Stimulated activated CD8-positive, alpha-beta memory T cell treated with anti-CD3 and anti-CD28 coated beads, Interleukin-15, amount 100 ng/mL, for 4 hours (primary cell): ENCODE results near the gene GMPPA.

Source experiments
- DNase-seq, 2 donors: peaks; one replicate each; pipeline ENCODE4 v3.0.0-alpha.2; 2020; ENCODE audit warnings: low read depth in 2 of 2

The GMPPA gene

DNA sequence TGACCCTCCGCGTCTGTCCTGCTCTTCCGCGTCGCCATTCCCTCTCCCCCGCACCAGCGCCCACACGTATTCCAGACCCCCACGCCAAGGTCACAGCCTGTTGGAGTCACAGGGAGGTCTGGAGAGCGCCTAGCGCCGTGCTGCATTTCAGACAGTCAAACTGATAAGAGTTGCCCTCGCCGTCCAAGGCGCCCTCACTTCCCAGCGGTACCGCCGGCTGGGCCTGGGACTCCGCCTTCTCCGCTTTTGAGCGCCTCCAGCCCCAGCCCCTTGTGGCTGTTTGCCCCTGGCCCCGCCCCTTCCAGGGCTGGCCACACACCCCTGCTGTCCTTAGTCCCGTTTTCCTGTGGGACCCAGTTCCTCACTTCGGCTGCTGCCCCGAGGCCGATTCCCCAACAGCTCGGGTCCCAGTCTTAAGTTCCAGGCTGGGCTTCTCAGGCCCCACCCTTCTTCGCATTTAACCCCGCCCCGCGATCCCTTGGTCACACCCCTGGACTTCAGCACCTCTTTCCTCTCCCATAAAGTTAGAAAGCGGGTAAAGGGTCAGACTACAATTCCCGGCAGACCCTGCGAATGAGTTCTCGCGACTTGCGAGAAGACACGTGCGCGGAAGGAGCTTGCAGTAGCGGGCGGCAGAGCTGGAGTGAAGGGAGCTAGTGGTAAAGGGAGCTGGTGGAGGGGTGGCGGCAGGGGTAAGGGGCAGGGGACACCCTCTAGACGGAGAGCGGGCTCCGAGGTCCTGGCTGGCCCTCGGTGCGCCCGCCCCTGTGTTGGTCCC, at the start of gene GMPPA:
TSS of gene GMPPA (plus strand) at position 612 of the 778 bp plus-strand sequence. CDS start 1,085 bp downstream, outside the sequence.
- peak; percentile 82 to 89 for DNase-seq

DNA sequence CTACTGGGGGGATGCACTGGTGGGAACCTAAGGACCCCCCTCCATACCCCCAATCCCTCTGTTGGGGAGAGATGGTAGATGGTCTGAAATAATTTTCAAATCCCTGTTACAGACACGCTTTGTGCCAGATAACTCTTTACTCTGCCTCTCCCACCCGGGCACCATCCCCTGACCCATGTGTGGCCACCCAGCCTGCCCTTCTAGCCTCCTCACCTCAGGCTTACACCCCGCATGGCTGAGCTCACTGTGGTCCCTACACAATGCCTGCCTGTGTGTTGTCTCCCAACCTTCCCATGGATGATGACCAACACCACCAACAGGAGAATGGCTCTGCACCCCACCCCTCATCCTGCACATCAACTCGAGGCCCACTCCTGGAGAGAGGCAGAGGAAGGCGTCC, 49.1 kb upstream of the GMPPA start:
- no peak for DNase-seq

DNA sequence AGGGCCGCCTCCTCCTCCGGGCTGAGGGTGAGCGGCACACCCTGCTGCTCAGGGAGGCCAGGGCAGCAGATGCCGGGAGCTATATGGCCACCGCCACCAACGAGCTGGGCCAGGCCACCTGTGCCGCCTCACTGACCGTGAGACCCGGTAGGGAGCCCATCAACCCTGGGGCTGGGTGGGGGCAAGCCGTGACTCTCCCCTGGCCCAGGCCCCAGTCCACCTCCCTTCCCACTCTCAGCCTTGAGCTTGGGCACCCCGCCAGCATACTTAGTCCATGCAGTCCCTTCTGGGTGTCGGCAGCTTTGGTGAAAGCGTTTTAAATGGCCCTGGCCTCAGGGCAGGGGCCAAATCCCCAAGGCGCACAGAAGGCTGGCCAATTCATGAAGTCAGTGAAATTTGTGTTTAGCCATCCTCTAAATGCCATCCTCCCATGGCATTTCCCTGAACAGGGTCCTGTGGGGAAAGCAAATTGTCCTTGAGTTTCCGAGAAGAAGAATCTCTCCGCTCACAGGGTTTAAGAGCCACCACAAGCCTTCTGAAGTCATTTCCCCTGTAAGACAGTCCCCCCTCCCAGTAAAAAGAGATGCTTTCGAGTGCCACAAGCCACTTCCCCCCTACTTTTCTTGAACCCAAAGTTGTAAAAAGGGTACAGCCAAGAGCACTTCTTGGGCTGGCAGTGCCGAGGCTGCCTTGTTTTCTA, 46.9 kb upstream of the GMPPA start:
- DNase-seq, result no peak

DNA sequence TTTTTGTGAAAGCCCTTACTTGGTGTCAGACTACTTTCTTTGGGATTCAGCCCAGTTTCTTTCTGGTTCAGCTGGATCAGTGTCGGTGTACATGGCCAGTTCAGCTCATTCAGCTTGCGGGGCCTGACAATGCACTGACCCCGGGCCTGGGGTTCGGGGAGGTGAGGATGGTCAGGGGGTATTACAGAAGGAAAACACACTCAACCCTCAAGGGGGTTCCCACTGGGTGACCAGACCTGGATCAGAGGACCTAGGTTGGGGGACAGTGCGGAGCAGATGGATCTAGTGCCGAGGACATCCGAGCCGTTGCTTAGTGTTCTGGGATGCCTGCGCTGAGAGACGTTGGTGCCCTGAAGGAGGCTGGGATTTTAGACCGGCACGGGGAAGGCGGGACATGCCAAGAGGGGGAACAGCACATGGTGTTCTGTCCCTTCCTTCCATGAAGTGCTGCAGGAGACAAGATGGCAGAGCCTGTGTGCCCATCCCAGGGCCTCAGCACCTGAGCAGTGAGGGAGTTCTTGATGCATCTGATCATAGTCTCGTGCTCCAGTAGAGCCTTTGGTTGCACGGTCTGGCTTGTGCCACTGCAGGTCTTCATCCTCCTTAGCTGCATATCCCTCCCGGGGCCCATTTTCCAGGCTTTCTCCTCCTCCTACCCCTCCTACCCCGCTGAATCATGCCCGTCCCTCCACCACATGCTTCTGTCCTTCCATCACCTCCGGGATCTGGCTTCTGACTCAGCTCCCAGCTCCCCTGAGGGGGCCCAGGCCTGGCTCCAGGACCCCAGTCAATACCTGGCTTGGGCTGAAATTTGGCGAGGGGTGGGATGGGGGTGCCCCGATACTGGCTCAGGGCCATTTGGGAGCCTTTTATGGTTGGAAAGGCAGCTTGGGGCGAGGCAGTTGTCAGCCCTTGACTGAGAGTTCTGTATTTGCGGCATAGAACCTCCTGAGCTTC, 46.1 kb upstream of the GMPPA start:
- no peak for DNase-seq

DNA sequence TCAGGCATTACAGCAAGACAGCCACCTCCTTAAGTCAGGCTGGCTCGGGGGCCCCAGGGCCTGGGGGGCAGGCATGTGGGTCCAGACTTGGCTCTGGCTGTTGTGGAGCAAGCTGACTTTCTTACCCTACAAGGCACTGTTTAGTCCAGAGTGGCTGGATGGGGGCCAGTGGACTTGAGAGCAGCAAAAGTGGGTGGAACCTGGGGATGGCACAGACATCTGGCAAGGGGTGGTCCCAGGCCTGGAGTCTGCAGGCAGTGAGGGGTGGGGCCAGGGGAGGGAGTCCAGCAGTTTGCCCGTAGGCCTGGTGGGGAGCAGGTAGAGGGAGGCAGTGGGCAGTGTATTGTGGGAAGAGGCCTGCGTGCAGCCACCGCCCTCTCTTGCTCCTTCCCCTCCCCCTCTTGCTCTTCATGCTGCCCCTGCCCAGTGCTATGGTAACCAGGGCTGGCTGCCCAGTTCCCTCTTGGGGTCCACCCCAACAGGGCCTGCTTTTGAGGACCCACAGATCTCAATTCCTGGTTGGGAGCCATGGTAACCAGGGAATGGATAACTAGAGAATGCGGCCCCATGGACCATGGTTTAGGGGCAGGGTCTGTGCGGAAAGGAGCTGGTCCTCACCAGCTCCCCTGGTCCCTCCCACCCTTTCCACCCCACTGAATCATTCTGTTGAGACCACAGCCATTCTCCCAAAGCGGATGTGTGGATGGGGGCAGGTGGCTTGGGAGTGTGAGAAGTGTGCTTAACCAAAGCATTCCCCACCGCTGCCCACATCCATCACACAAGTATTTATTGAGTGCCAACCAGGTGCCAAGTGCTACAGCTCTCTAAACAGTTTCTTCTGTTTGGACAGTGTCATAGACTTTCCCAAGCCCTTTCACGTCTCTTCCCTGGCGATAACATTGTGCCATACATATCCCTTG, 44.8 kb upstream of the GMPPA start:
- DNase-seq, result no peak

DNA sequence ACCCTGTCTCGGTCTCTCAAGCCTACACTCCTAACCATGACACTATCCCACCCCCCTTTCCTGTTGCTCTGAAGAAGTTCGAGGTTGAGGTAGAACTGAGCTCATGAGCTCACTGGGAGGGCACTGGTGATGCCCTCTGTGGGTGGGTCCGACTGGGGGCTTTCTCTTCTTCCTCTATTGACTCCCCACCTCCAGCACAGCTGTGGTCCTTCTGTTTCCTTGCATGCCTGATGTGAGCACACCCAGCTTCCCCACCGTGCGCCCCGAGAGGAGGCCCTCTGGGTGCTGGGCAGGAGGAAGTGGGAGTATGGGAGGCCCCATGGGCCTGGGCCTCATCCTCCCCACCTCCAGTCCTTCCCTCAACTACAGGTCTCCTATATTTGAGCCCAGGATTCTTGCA, 43.1 kb upstream of the GMPPA start:
- no peak for DNase-seq

DNA sequence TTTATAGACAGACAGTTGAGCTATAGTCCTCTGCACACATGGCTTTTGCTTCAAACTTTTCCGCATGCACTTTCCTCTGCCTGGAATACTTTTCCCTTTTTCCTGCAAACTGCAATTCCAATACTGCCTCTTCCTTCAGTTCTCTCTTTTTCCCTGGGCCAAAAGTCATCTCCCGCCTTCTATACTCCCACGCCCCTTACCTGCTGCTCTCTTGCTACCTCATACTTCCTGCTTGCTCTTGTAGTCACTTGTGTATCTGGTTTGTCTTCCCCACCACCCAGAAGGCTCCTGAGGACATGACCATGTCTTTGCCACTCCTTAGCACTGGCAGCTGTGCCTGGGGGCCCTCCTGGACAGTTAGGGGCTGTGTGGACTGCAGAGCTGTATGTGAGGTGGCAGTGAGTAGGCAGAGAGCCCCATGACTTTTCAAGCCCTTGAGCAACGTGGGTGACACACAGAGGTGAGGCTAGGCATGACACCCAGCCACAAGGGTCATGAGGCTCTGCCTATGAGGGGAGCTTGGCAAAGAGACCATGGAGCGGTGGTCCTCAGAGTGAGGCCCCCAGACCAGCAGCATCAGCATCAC, 40.8 kb upstream of the GMPPA start:
- DNase-seq, result no peak

DNA sequence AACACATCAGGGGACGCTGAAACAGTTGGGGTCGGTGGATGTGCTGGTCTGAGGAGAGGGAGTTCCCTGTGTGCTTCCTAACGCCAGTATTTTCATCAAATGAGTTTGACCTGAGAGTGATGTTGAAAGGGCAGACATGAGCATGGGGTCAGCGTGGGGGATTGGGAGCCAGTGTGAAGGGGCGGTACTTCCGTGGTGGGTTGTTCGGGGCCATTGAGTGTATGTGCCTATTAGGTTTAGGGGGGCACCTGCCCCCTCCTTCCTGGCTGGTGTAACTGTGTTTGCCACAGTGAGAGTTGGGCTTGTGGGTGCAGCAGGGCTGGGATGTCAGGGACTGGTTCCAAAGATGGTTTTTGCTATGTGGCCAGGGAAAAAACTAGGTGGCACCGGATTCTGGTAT, 39.7 kb upstream of the GMPPA start:
- DNase-seq, result no peak

DNA sequence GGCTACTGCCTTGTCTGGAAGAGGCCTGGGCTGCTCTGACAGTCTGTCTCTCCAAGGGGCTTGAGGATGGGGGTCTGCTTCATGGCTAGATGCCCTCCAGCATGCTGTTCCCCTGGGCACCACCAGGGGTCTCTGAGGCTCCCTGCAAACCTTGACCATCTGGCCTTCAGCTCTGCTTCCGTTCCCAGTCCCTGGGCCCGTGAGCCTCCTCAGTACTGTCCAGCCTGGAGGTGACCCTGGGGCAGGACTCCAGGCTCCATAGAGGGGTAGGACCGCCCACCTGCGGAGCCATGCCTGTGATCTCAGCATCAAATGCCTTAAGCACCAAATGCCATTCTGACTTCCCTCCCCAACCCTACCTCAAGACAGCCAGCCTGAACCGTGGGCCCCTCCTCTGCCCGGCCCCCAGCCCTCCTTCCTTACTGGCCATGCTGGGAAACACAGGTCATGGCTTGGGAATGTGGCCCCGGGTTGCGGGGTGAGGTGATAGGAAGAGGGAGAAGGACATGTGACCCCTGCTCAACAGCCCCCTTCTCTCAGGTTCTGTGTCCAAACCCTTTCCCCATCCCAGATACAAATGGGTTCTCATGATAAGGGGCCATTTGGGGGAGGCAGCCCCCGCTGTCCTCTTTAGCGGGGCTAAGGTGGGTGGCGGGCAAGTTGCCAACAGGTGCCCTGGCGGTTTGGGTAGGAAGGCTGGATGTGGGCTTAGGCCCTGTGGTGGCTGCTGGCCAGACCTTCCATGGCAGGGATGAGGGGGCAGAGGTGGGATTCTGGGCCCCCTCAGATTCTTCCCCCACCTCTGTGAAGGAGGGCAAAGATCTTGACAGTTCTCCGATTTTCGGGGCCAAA, 39.0 kb upstream of the GMPPA start:
- no peak for DNase-seq

DNA sequence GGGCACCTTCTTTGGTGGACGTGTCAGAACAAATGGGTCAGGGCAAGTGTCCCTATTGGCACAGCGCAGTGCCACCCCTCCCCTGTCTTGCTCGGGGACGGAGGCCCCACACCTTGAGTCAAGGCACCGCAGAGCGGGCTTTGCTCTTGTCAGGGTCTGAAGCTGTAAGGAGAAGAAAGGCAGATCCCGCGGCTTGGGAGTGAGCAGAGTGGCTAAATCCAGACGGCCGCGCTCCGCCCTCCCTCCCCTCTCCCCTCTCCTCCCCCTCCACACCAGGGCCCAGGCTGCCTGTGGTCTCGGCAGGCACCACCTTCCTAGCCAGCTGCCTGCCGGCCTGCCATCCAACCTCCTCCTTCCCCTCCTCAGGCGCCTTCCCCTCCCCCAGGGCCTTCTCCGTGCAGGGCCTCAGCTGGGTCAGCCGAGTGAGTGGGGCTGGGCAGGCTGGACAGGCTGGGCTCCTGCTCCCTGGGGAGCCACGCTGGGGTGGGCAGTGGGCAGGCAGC, 38.2 kb upstream of the GMPPA start:
- no peak for DNase-seq

DNA sequence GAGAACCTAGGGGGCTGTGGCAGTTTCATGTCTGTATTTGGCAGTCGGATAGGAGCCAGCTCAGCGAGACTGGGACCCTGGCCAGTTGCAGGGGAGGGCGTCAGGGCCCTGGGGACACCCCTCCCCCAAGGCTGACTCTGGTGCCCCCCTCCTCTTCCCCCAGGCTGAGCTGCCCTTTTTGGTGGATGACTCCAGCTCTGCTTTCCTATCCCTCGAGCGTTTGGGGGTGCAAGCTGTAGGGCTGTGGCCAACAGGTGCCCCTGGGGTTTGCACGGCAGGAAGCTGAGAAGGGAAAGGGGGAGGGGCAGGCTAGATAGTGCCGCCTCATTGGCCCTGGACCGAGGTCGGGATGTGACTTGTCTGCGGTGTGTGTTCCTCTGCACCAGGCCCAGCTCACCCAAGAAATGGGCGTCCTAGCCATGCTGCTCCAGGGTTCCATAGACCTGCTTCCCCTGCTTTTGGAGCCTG, 37.6 kb upstream of the GMPPA start:
- DNase-seq, result no peak

DNA sequence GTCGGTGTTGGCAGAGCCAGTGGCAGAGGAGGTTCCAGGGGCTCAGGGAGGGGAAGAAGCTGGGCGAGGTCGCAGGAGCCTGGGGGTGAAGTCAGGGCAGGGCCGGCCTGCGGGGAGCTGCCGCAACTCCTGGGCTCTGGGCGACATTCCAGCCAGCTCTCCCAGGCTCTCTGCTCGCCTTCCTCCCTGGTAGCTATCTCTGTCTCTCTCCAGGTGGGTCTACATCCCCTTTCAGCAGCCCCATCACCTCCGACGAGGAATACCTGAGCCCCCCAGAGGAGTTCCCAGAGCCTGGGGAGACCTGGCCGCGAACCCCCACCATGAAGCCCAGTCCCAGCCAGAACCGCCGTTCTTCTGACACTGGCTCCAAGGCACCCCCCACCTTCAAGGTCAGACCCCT, 37.0 kb upstream of the GMPPA start:
- no peak for DNase-seq

DNA sequence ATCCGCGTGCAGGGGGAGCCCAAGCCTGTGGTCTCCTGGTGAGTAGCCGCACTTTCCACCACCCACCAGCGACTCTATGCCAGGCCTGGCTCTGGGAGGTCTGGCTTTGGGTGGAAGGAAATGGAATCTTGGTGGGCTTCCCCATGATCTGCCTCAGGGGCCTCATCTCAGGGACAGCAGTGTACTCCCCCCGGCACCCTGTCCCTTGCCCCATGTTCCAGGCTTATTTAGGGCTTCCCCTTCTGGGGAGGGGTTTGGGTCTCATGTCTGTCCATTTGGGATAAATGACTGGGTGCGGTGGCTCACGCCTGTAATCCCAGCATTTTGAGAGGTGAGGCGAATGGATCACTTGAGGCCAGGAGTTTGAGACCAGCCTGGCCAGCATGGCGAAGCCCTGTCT, 36.3 kb upstream of the GMPPA start:
- no peak for DNase-seq

DNA sequence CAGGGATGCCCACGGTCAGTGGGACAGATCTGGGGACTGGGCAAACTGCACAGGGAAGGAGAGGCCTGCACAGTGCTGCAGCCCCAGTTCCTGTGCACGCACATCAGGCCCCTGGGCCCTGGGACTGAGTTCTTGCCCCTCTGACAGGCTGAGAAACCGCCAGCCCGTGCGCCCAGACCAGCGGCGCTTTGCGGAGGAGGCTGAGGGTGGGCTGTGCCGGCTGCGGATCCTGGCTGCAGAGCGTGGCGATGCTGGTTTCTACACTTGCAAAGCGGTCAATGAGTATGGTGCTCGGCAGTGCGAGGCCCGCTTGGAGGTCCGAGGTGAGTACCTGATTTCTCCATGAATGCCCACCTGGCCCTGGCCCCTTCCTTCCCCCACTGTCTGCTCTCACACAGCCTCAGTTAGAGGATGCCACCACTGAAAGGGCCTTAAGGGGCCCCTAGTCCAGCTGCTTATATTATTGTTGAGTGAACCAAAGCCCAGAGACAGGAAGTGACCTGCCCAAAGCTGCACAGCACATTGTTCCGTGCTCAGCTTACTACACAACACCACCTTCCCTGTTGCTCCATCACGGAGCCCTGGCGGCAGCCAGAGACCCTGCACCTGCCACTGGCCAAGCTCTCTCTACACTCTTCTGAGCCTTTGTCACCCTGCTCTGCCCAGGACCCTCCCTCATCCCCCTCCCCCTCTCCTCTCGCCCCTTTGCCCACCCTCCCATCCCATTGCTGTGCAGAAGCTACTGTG, 34.2 kb upstream of the GMPPA start:
- DNase-seq, result no peak

DNA sequence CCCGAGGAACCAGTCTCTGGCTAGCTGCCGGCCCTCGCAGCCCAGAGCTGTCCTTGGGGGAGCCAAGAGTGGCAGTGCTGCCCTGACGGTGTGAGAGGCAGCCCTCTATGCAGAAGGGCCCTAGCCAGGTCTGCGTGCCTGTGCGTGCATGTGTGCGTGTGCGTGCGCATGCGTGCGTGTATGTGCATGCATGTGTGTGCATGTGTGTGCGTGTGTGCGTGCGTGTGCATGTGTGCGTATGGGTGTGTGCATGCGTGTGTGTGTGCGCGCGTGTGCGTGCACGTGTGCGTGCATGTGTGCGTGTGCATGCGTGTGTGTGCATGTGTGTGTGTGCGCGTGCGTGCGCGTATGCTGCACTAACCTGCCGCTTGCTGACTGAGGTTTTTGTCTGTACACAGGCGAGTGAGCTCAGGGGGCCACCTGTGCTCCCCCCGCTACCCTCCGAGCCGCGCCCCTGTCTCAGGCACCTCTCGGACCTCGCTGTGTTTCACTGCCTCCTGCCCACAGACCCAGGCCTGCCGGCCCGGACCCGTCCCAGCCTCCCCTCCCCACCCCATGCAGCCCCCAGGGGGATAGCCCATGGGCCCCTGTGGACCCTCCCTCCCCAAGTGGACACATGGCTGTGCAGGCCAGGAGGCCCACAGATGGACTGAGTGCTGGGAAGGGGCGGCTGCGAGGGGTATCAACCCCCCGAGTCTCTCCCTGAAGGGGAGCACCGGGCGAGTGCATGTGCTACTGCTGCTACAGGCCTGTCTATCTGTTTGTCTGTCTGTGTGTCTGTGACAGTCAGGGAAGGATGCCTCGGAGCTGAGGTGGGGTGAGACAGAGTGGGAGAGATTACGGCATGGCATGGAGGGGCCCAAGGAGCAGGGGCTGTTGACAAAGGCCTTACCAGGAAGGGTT, 32.8 kb upstream of the GMPPA start:
- DNase-seq, result no peak

DNA sequence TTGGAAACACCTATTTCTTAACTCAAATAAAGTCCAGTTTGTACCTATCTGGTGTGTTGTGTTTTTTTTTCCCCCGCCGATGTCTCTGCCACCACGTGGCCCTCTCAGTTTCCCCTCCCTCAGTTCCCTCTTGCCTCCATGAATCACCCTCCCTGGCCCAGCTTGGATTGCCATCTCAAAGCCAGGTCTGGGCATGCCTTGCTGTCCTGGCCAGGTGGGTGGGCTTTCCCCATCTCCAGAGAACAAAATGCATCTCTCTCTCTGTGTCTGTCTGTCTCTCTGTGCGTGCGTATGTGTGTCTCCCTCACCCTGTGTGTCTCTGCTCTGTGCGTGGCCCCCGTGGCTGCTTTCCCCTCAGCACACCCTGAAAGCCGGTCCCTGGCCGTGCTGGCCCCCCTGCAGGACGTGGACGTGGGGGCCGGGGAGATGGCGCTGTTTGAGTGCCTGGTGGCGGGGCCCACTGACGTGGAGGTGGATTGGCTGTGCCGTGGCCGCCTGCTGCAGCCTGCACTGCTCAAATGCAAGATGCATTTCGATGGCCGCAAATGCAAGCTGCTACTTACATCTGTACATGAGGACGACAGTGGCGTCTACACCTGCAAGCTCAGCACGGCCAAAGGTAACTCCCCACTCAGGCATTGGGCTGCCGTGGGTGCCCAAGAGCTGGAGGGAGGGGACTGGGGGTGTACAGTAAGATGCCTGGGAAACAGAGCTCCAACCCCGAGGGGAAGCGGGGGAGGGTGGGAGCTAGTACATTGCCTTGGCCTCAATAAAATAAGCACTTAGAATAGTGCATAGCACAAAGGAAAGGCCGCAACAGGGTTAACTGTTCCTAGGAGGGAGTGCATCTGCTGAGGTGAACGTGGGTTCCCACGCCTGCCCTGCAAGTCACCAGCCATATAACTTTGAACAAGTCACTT, 31.6 kb upstream of the GMPPA start:
- DNase-seq, result no peak

DNA sequence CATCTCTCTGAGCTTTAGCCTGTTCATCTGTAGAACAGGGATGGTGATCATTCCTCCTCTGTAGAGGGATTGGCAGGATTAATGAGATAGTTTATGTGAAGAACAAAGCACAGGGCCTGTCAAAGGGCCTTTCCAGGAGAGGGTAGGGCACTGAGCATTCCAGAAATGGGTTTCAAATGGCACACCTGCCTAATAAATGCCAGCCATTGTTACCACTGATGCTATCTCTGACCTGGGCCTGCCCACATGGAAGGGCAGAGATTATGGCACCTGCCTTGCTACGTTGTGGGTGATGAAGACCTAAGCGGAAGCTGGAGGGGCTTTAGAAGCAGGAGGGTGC, 31.0 kb upstream of the GMPPA start:
- no peak for DNase-seq
